Glomerular endothelial cell (primary cell): ENCODE measurements around the gene CORO6. TPM values are rescaled to one million over a fixed set of nuclear protein-coding genes. Genes with fewer than 3 reads are reported as not detected.

Source experiments
- DNase-seq: peaks from one replicate; pipeline ENCODE4 v3.0.0-alpha.2; 2011; ENCODE audit warnings: low read depth, low spot score; ENCODE audit errors: extremely low read depth
- total RNA-seq: library from RNA; depleted of rRNA; stranded (reverse); fragments of >200 nt; gene quantifications from 2 replicates; pipeline ENCODE4 v1.2.3, GENCODE V29; 2015

Gene CORO6
- total RNA-seq, 1 donor from 2014 or later = 13.0 TPM

GRCh38 chr17:29614349-29615047 is 8.2 kb downstream of the CORO6 start:
- no peak for DNase-seq

- DNase-seq = no peak
Observed at GRCh38 chr17:29613856-29614255, 8.9 kb downstream of the CORO6 start.

- no peak for DNase-seq
Observed at GRCh38 chr17:29613352-29613837, 9.3 kb downstream of the CORO6 start.

DNA sequence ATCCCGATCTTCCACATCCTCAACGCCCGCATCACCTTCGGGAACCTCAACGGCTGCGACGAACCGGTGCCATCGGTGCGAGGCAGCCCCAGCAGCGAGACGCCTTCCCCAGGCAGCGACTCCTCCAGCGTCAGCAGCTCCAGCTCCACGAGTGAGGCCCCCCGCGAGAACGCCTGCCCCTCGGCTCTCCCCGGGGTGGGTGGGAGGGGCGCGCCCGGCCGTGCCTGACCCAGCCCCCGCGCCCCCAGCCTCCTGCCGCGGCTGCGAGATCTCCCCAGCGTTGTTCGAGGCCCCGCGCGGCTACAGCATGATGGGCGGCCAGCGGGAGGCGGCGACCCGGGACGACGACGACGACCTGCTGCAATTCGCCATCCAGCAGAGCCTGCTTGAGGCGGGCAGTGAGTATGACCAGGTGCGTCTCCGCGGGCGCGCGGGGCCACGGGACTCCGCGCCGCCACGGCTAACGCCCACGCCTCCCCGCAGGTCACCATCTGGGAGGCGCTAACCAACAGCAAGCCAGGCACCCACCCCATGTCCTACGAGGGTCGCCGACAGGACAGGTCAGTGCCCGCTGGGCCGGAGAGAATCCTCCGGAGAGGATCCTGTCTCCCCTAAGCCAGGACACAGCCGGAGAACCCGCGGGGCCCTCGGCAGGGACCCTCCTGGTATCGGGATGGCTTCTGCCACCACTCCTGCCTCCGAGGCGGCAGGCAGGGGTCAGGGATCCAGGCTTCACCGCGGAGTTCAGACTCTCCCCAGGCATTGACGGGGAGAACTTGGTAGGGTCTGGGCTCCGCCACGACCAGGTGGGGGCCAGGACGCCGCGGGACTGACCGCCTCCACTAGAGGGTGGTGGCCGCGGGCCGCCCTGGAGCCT is 10.1 kb downstream of the CORO6 start:
- DNase-seq = no peak

- DNase-seq = no peak
Observed at GRCh38 chr17:29612094-29612403, 10.7 kb downstream of the CORO6 start.

- no peak for DNase-seq
Observed at GRCh38 chr17:29611351-29612093, 11.2 kb downstream of the CORO6 start.

- DNase-seq = no peak
Observed at GRCh38 chr17:29610395-29610794, 12.3 kb downstream of the CORO6 start.

DNA sequence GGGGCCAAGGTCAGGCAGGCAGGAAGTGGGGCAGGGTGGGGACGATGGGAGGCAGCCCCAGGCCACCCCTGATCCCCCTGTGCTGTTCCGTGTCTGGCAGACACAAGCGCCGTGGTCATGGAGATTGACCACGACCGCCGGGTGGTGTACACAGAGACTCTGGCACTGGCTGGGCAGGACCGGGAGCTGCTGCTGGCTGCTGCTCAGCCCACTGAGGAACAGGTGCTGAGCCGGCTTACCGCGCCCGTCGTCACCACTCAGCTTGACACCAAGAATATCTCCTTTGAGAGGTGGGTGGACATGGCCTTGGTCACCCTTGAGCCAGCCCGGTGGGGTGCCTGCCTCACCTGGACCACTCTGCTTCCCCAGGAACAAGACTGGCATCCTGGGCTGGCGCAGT is 13.7 kb downstream of the CORO6 start:
- DNase-seq = no peak

DNA sequence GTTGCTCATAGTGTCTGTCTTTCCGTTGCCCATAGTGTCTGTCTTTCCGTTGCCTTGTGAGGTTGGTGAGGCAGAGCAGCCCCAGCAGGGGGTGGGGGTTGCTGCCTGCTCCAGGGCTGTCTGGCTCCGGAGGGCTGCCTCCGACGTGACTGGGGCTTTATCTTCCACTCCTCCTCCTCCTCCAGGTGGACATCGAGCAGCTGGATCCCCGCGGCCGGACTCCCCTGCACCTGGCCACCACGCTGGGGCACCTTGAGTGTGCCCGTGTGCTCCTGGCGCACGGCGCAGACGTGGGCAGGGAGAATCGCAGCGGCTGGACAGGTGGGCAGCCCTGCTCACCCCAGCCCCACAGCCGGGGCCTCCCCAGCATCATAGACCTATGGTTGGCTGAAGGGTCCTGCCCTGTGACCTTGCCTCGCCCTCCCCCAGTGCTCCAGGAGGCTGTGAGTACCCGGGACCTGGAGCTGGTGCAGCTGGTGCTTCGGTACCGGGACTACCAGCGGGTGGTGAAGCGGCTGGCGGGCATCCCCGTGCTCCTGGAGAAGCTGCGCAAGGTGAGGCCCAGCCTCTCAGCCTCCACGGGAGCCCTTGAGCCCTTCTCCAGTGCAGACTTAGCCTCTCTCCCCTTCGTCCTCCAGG is 15.0 kb downstream of the CORO6 start:
- no peak for DNase-seq

- DNase-seq = no peak
Observed at GRCh38 chr17:29603109-29603674, 19.5 kb downstream of the CORO6 start.

DNA sequence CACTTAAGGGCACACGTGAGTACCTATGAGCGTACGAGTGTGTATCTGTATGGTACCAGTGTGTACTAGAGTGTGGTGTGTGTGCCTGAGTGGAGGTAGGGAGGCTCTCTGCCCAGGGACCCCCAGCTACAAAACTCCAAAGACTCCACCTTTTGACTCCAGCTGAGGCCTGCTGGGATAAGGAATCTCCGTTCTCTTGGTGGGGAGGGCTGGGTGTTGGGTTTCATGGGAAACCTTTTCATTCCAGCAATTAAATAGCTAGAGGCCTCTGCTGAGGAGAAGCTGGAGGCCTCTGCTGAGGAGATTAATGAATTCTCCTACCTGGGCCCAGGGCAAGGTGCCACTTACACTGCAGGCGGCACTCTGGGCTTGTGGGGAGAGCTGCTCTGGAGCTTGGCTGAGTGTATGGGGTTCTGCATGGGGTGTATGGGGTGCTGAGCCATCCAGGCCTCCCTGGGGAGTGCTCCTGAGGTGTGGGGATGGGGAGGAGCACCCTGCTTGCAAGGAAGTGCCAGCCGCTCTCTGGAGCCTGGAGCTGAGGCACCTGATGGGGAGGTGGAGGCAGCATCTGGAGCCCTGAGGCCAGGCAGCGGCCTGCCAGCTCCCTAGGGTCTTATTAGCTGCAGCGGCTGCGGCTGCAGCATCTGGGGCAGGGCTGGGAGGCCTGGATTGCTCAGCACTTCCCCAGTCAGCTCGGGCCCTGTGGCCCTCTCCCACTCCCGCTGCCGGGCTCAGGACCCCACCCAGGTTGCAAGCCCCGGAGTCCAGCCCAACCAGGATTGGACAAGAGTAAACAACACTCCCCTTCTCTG is 25.1 kb downstream of the CORO6 start:
- DNase-seq = no peak

- DNase-seq = no peak
Observed at GRCh38 chr17:29596811-29597210, 25.9 kb downstream of the CORO6 start.

- DNase-seq = no peak
Observed at GRCh38 chr17:29595943-29596774, 26.6 kb downstream of the CORO6 start.

GRCh38 chr17:29595107-29595942 is 27.4 kb downstream of the CORO6 start:
- DNase-seq = no peak

- no peak for DNase-seq
Observed at GRCh38 chr17:29594519-29595090, 28.1 kb downstream of the CORO6 start.

DNA sequence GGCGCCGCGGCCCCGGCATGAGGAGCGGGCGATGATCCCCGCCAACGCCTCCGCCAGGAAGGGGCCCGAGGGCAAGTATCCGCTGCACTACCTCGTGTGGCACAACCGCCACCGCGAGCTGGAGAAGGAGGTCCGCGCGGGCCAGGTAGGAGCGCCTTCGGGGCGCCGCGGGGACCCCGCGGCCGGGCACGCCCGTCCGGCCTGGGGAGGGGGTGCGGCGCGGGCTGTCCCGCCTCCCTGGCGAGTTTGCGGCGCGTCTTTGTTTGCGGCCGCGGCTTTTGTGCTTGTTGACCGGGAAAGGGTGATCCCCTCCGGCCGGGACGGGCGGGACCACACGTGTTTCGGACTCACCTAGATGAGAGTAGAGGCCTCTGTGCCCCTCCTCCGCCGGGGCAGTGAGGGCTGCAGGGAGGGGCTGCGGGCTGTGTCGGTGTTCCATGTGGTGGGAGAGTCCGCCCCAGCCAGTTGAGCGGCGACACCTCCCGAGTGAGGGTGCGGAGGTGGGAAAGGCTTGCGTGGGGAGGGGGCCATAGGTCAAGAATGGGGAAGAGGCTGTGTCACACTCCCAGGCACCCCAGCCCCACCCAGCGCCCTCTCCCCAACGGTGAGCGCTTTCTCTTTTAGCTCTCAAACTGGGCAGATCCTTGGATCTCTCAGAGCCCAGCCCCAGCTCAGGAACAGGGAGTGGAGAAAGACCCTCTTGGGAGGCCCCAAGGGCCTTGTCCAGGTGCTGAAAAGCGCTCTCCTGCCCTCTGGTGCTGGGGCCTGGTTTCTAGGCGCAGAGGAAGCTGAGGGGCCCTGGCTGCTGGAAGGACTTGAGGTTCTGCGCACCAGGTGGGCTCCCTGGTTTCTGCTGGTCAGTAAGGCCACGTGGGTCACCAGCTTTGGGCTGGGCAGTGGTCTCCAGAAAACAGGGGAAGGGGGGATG is 28.9 kb downstream of the CORO6 start:
- DNase-seq = no peak
